Mammary epithelial cell (primary cell): ENCODE measurements around the gene BRINP3.

Source experiments
- EZH2 ChIP-seq: IDR thresholded peaks from 2 replicates; pipeline ENCODE4 v1.6.1; 2012; ENCODE audit warnings: low read length, inconsistent platforms, borderline replicate concordance
- TF ChIP-seq, protein P1 (sequence below), 2 donors: IDR thresholded peaks in 1 of 2; conservative IDR thresholded peaks in 1 of 2; 2 replicates each; pipeline ENCODE4 v1.5.1; 2011 to 2012; ENCODE audit warnings: inconsistent platforms in 2 of 2, low read length in 2 of 2, mild to moderate bottlenecking in 2 of 2, control low read depth in 1 of 2, low read depth in 1 of 2; ENCODE audit not compliant: insufficient read depth in 1 of 2; ENCODE audit errors: extremely low read depth in 1 of 2

GRCh38 chr1:190179817-190180216 lies 297.8 kb downstream of the BRINP3 start:
- TF ChIP-seq, protein P1, sequence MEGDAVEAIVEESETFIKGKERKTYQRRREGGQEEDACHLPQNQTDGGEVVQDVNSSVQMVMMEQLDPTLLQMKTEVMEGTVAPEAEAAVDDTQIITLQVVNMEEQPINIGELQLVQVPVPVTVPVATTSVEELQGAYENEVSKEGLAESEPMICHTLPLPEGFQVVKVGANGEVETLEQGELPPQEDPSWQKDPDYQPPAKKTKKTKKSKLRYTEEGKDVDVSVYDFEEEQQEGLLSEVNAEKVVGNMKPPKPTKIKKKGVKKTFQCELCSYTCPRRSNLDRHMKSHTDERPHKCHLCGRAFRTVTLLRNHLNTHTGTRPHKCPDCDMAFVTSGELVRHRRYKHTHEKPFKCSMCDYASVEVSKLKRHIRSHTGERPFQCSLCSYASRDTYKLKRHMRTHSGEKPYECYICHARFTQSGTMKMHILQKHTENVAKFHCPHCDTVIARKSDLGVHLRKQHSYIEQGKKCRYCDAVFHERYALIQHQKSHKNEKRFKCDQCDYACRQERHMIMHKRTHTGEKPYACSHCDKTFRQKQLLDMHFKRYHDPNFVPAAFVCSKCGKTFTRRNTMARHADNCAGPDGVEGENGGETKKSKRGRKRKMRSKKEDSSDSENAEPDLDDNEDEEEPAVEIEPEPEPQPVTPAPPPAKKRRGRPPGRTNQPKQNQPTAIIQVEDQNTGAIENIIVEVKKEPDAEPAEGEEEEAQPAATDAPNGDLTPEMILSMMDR (conservative IDR thresholded peaks at IDR 0.05 in 1 of 2, IDR thresholded peaks at IDR 0.05 in 1 of 2; ENCODE audit: extremely low read depth in 1 of 2, insufficient read depth in 1 of 2, low read depth in 1 of 2, low read length in 2 of 2): no peak
- no peak for TF ChIP-seq EZH2
